Measurements from ENCODE around the gene ZNF217. TPM values are rescaled to one million over a fixed set of nuclear protein-coding genes. Genes with fewer than 3 reads are reported as not detected.
A peak's percentile ranks its signal among the peaks of the same experiment; 100 is the strongest.
"Not testable (repeated sequence)": the region's sequence is repeated elsewhere in the genome, so short reads cannot be mapped to it uniquely, and the experiment has no call there.

ZNF217 gene
- total RNA-seq, 1 experiment from 2014 or later: 27.0 TPM

DNA sequence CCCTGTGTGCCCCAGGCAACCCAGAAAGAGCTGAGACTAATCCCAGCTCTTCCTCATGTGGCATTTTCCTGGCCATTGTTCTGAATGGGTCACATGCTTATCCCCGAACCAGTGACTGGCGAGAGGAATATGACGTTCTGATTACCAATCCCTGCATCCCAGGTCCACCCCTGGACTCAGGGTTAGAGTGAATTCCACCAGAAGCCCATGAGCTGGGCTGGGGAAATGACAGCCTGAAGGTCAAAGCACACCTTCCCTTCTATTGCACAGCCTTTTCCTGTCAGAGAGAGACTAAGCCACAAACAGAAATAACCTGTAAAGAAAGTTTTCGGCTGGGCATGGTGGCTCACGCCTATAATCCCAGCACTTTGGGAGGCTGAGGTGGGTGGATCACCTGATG is 70.9 kb downstream of the ZNF217 start:
- Histone ChIP-seq H3K9me3 (ENCODE audit: low read depth, low read length, poor library complexity, severe bottlenecking) (no peaks in the 10 kb centered on the region), H3K36me3 (ENCODE audit: insufficient read depth, low read length, poor library complexity, severe bottlenecking) (no peaks in the 10 kb centered on the region), H3K4me3 (ENCODE audit: low read depth, low read length, poor library complexity, severe bottlenecking) (no peak overlapping the region), H3K27me3 (replicated peaks; ENCODE audit: insufficient read depth, low read depth, low read length, poor library complexity) (no peaks in the 10 kb centered on the region), H3K4me1 (ENCODE audit: insufficient read depth, low read length, poor library complexity, severe bottlenecking) (peaks cover 9% of the 10 kb centered on the region), H3K27ac (ENCODE audit: low read depth, low read length, poor library complexity, severe bottlenecking) (no peak overlapping the region)
- ChIA-PET POLR2A (ENCODE audit: low non-redundant PET) (no interaction called here), CTCF (no interaction called here)
- TF ChIP-seq, protein P1, sequence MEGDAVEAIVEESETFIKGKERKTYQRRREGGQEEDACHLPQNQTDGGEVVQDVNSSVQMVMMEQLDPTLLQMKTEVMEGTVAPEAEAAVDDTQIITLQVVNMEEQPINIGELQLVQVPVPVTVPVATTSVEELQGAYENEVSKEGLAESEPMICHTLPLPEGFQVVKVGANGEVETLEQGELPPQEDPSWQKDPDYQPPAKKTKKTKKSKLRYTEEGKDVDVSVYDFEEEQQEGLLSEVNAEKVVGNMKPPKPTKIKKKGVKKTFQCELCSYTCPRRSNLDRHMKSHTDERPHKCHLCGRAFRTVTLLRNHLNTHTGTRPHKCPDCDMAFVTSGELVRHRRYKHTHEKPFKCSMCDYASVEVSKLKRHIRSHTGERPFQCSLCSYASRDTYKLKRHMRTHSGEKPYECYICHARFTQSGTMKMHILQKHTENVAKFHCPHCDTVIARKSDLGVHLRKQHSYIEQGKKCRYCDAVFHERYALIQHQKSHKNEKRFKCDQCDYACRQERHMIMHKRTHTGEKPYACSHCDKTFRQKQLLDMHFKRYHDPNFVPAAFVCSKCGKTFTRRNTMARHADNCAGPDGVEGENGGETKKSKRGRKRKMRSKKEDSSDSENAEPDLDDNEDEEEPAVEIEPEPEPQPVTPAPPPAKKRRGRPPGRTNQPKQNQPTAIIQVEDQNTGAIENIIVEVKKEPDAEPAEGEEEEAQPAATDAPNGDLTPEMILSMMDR (conservative IDR thresholded peaks at IDR 0.05; ENCODE audit: low read depth, low read length): no peak
- TF ChIP-seq EZH2 (IDR thresholded peaks at IDR 0.05; ENCODE audit: borderline replicate concordance, low read depth, low read length, poor library complexity, severe bottlenecking): no peak
- no peak for DNase-seq (ENCODE audit: low spot score)
- BruUV-seq (replicated peaks): no TSS peak
- intact Hi-C loops (cut with micrococcal nuclease; ENCODE audit: unreplicated experiment): no loop called here

DNA sequence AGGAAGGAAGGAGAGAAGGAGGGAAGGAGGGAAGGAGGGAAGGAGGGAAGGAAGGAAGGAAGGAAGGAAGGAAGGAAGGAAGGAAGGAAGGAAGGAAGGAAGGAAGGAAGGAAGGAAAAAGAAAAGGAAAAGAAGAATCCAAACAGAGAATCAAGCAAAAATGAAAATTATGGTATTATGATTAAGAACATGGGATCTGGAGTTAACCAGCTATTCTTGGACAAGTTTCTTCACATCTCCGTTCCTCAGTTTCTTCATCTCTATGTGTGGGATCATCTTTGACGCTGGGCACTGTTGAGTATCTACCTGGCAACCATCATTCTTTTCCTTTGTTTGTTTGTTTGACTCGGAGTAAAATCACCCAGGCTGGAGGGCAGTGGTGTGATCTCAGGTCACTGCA is 71.6 kb downstream of the ZNF217 start:
- TF ChIP-seq, protein P1 (conservative IDR thresholded peaks at IDR 0.05; ENCODE audit: low read depth, low read length): no peak
- TF ChIP-seq EZH2 (IDR thresholded peaks at IDR 0.05; ENCODE audit: borderline replicate concordance, low read depth, low read length, poor library complexity, severe bottlenecking): no peak
- intact Hi-C loops (cut with micrococcal nuclease; ENCODE audit: unreplicated experiment): no loop called here
- no peak overlapping the region for H3K4me3 ChIP-seq (ENCODE audit: low read depth, low read length, poor library complexity, severe bottlenecking)
- no peaks in the 10 kb centered on the region for H3K9me3 ChIP-seq (ENCODE audit: low read depth, low read length, poor library complexity, severe bottlenecking)
- H3K27ac ChIP-seq (ENCODE audit: low read depth, low read length, poor library complexity, severe bottlenecking): no peak overlapping the region
- H3K27me3 ChIP-seq (replicated peaks; ENCODE audit: insufficient read depth, low read depth, low read length, poor library complexity): no peaks in the 10 kb centered on the region
- H3K4me1 ChIP-seq (ENCODE audit: insufficient read depth, low read length, poor library complexity, severe bottlenecking): peaks cover 10% of the 10 kb centered on the region
- ChIA-PET POLR2A (ENCODE audit: low non-redundant PET) (no interaction called here), CTCF (no interaction called here)
- BruUV-seq (replicated peaks): no TSS peak
- DNase-seq (ENCODE audit: low spot score): no peak
- H3K36me3 ChIP-seq (ENCODE audit: insufficient read depth, low read length, poor library complexity, severe bottlenecking): no peaks in the 10 kb centered on the region

DNA sequence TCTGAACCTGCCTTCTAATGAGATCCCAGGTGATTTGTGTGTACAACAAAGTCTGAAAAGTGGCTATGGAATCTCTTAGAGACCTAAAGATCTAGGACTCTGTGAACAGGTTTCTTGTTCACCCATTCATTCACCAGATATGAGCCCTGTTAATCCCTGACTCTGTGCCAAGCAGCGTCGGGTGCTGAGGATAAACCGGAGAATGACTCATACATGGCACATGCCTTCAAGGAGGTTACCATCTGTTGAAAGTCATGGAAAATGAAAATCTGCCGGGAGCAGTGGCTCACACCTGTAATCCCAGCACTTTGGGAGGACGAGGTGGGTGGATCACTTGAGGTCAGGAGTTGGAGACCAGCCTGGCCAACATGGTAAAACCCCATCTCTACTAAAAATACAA is 72.2 kb downstream of the ZNF217 start:
- H3K27ac ChIP-seq (ENCODE audit: low read depth, low read length, poor library complexity, severe bottlenecking); H3K27me3 ChIP-seq (replicated peaks; ENCODE audit: insufficient read depth, low read depth, low read length, poor library complexity); CTCF ChIA-PET; H3K9me3 ChIP-seq (ENCODE audit: low read depth, low read length, poor library complexity, severe bottlenecking); BruUV-seq (replicated peaks); POLR2A ChIA-PET (ENCODE audit: low non-redundant PET); H3K36me3 ChIP-seq (ENCODE audit: insufficient read depth, low read length, poor library complexity, severe bottlenecking); H3K4me3 ChIP-seq (ENCODE audit: low read depth, low read length, poor library complexity, severe bottlenecking); intact Hi-C loops (cut with micrococcal nuclease; ENCODE audit: unreplicated experiment): not testable (repeated sequence)
- DNase-seq (ENCODE audit: low spot score): peak; percentile 73
- peaks cover 10% of the 10 kb centered on the region for H3K4me1 ChIP-seq (ENCODE audit: insufficient read depth, low read length, poor library complexity, severe bottlenecking)

GRCh38 chr20:53517146-53517545 is 76.5 kb downstream of the ZNF217 start:
- POLR2A ChIA-PET (ENCODE audit: low non-redundant PET): no interaction called here
- no peak for DNase-seq (ENCODE audit: low spot score)
- Histone ChIP-seq H3K36me3 (ENCODE audit: insufficient read depth, low read length, poor library complexity, severe bottlenecking) (no peaks in the 10 kb centered on the region), H3K27ac (ENCODE audit: low read depth, low read length, poor library complexity, severe bottlenecking) (no peak overlapping the region), H3K9me3 (ENCODE audit: low read depth, low read length, poor library complexity, severe bottlenecking) (no peaks in the 10 kb centered on the region), H3K4me1 (ENCODE audit: insufficient read depth, low read length, poor library complexity, severe bottlenecking) (peaks cover 18% of the 10 kb centered on the region), H3K27me3 (replicated peaks; ENCODE audit: insufficient read depth, low read depth, low read length, poor library complexity) (no peaks in the 10 kb centered on the region), H3K4me3 (ENCODE audit: low read depth, low read length, poor library complexity, severe bottlenecking) (no peak overlapping the region)
- TF ChIP-seq EZH2 (IDR thresholded peaks at IDR 0.05; ENCODE audit: borderline replicate concordance, low read depth, low read length, poor library complexity, severe bottlenecking): no peak
- TF ChIP-seq, protein P1 (conservative IDR thresholded peaks at IDR 0.05; ENCODE audit: low read depth, low read length): no peak
- no TSS peak for BruUV-seq (replicated peaks)
- intact Hi-C loops (cut with micrococcal nuclease; ENCODE audit: unreplicated experiment): no loop called here
- CTCF ChIA-PET: no interaction called here

Data from A673 (cell line).